Adrenal gland (tissue), 12 donors: Measurements from ENCODE around the gene DOK4. TPM values are rescaled to one million over a fixed set of nuclear protein-coding genes. Genes with fewer than 3 reads are reported as not detected.

Experiments used
- DNase-seq, 7 donors: peaks; one replicate each; pipeline ENCODE4 v3.0.0-alpha.2; 2019 to 2020
- H3K27ac ChIP-seq, 5 donors: fragments of 200-600 bp; sonication (generic) in 4 of 5; 1 replicate in 3 of 5; 2 replicates in 2 of 5; pipeline versions ENCODE4 v1.5.1 to v1.8.0; 2016 to 2020; ENCODE audit warnings: mild to moderate bottlenecking in 1 of 5
- H3K27me3 ChIP-seq: fragments of 200-600 bp; 2 replicates; pipeline ENCODE4 v1.8.0; 2021
- H3K36me3 ChIP-seq, 2 donors: fragments of 200-600 bp; replicated peaks in 1 of 2; 1 replicate in 1 of 2; 2 replicates in 1 of 2; pipeline versions ENCODE4 v1.5.1 to v1.8.0; 2018 to 2022
- H3K4me1 ChIP-seq, 2 donors: fragments of 200-600 bp; replicated peaks in 1 of 2; 1 replicate in 1 of 2; 2 replicates in 1 of 2; pipeline versions ENCODE4 v1.5.1 to v1.8.0; 2018 to 2021
- H3K4me3 ChIP-seq, 4 donors: fragments of 200-600 bp; sonication (generic) in 3 of 4; one replicate each; pipeline ENCODE4 v1.5.1; 2016 to 2018
- H3K9me3 ChIP-seq, 3 donors: fragments of 200-600 bp; sonication (generic) in 1 of 3; replicated peaks in 1 of 3; 1 replicate in 2 of 3; 2 replicates in 1 of 3; pipeline versions ENCODE4 v1.5.1 to v1.8.0; 2016 to 2021
- CTCF ChIP-seq, 6 experiments: fragments of 450-650 bp in 4 of 6; fragments of 200-600 bp in 2 of 6; sonication (generic) in 1 of 6; IDR thresholded peaks; 1 replicate in 5 of 6; 2 replicates in 1 of 6; pipeline versions ENCODE4 v1.5.1 to v1.8.0; 2016 to 2021; ENCODE audit warnings: antibody characterized with exemption in 6 of 6, mild to moderate bottlenecking in 2 of 6, moderate library complexity in 1 of 6
- POLR2A ChIP-seq, 2 donors: fragments of 450-650 bp; IDR thresholded peaks; one replicate each; pipeline ENCODE4 v1.6.1; 2017; ENCODE audit warnings: antibody characterized with exemption in 2 of 2, mild to moderate bottlenecking in 2 of 2, moderate library complexity in 1 of 2
- WGBS, 4 donors: extraction: QIAGEN DNeasy Blood & Tissue Kit in 2 of 4; methylation state at CpG; one replicate each; pipeline versions ENCODE4 v1.1.5 to v1.1.7; 2013 to 2017; 5-methylcytosine and 5-hydroxymethylcytosine counted together
- intact Hi-C, 2 donors: fragments of 100-400 bp; cut with DNase I; formaldehyde crosslinking; loops; one replicate each; pipeline versions ENCODE4 v1.14.1 to v1.15.0; 2022 to 2023
- polyA plus RNA-seq, 3 donors: library from polyadenylated mRNA; stranded (reverse); fragments of 200-250 nt in 2 of 3; fragments of 350-450 nt in 1 of 3; fragmentation: Illumina TruSeq in 1 of 3; extraction: RNeasy Lipid Tissue Mini Kit (QIAGEN cat#74804) in 1 of 3; gene quantifications; one replicate each; pipeline ENCODE4 v1.2.3, GENCODE V29; 2013 to 2014
- total RNA-seq, 9 donors: library from RNA; depleted of rRNA in 4 of 9; stranded (reverse); fragments of >200 nt in 4 of 9; fragments of 120-200 nt in 1 of 9; fragmentation: NEBNext Ultra II Directional in 1 of 9; extraction: Animal tissue kit (Norgen Biotek cat#: 25700) in 1 of 9; gene quantifications; one replicate each; pipeline versions ENCODE4 v1.1.0 to v1.2.4, GENCODE V29; 2013 to 2023
- donor health status: healthy with polysubstance abuse.
- donor health status: Bipolar disorder and iron deficiency.
- donor health status: DM: yes; HTN: yes; CAD: no.
- donor health status: DM: no; HTN: no; CAD: no.
- donor health status: DM: no; HTN: no; CAD: no.
- donor health status: DM: yes; HTN: yes; CAD: no.

DOK4 gene
- total and polyA plus RNA-seq, 12 donors: 4.3 to 36.1 (median 18.7) TPM

- Histone ChIP-seq H3K36me3 (no peaks in the 10 kb centered on the region), H3K4me3 (no peak overlapping the region), H3K4me1 (no peaks in the 10 kb centered on the region), H3K27ac (no peak overlapping the region), H3K9me3 (no peaks in the 10 kb centered on the region), H3K27me3 (no peaks in the 10 kb centered on the region)
- intact Hi-C loops: no loop called here
- TF ChIP-seq POLR2A (IDR thresholded peaks at IDR 0.05) (no peak), CTCF (IDR thresholded peaks at IDR 0.05) (no peak)
- no peak for DNase-seq
- 83 to 95% (median 92%) methylated on average over 2 to 4 of the region's 4 CpGs for WGBS, 4 donors
Observed at GRCh38 chr16:57498031-57498430, 11.7 kb upstream of the DOK4 start.

GRCh38 chr16:57497121-57497520 is 10.8 kb upstream of the DOK4 start:
- Histone ChIP-seq H3K27me3 (no peaks in the 10 kb centered on the region), H3K4me3 (no peak overlapping the region), H3K9me3 (no peaks in the 10 kb centered on the region), H3K4me1 (no peaks in the 10 kb centered on the region), H3K36me3 (no peaks in the 10 kb centered on the region), H3K27ac (no peak overlapping the region)
- TF ChIP-seq POLR2A (IDR thresholded peaks at IDR 0.05) (no peak), CTCF (IDR thresholded peaks at IDR 0.05) (no peak)
- WGBS, 4 donors: 77 to 79% (median 78%) methylated on average over 6 to 13 of the region's 13 CpGs
- intact Hi-C loops: no loop called here
- DNase-seq: no peak

- Histone ChIP-seq H3K4me3 (no peak overlapping the region), H3K4me1 (no peaks in the 10 kb centered on the region), H3K27me3 (no peaks in the 10 kb centered on the region), H3K27ac (no peak overlapping the region), H3K36me3 (no peaks in the 10 kb centered on the region), H3K9me3 (no peaks in the 10 kb centered on the region)
- WGBS, 4 donors: 86 to 92% (median 90%) methylated on average over 4 of the region's 4 CpGs
- TF ChIP-seq POLR2A (IDR thresholded peaks at IDR 0.05) (no peak), CTCF (IDR thresholded peaks at IDR 0.05) (no peak)
- intact Hi-C loops: no loop called here
- no peak for DNase-seq
Observed at GRCh38 chr16:57493767-57494166, 7.5 kb upstream of the DOK4 start.

GRCh38 chr16:57489229-57489628 is 2.9 kb upstream of the DOK4 start:
- intact Hi-C loops: no loop called here
- no peaks in the 10 kb centered on the region for H3K36me3 ChIP-seq
- no peaks in the 10 kb centered on the region for H3K9me3 ChIP-seq
- H3K27me3 ChIP-seq: no peaks in the 10 kb centered on the region
- WGBS, 4 donors: 91 to 100% (median 97%) methylated on average over 4 to 5 of the region's 5 CpGs
- no peak overlapping the region for H3K27ac ChIP-seq
- no peak for DNase-seq
- peaks cover 4 to 20% of the 10 kb centered on the region in 2 donors for H3K4me1 ChIP-seq
- no peak overlapping the region for H3K4me3 ChIP-seq
- TF ChIP-seq POLR2A (IDR thresholded peaks at IDR 0.05): no peak
- no peak for TF ChIP-seq CTCF (IDR thresholded peaks at IDR 0.05)
